Forelimb muscle (tissue), 1 donor: ENCODE measurements around the gene AGTPBP1. TPM values are rescaled to one million over a fixed set of nuclear protein-coding genes. Genes with fewer than 3 reads are reported as not detected.
"Not testable (repeated sequence)": the region's sequence is repeated elsewhere in the genome, so short reads cannot be mapped to it uniquely, and the experiment has no call there.

Experiments used
- DNase-seq: peaks from one replicate; pipeline ENCODE4 v3.0.0-alpha.2; 2013; ENCODE audit warnings: low read depth
- polyA plus RNA-seq: library from polyadenylated mRNA; unstranded; fragments of 120-200 nt; gene quantifications from one replicate; pipeline ENCODE4 v1.2.1, GENCODE V29; 2013; ENCODE audit not compliant: insufficient read length

AGTPBP1 gene
- polyA plus RNA-seq, 1 donor, result 14.5 TPM

- no peak for DNase-seq
Observed at GRCh38 chr9:85723215-85723614, 18.5 kb downstream of the AGTPBP1 start.

- not testable (repeated sequence) for DNase-seq
Observed at GRCh38 chr9:85719411-85719810, 22.3 kb downstream of the AGTPBP1 start.

DNA sequence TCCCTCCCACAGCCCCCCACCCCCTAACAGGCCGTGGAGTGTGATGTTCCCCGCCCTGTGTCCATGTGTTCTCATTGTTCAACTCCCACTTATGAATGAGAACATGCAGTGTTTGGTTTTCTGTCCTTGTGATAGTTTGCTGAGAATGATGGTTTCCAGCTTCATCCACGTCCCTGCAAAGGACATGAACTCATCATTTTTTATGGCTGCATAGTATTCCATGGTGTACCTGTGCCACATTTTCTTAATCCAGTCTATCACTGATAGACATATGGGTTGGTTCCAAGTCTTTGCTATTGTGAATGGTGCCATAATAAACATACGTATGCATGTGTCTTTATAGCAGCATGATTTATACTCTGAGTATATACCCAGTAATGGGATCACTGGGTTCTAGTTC lies 23.9 kb downstream of the AGTPBP1 start:
- not testable (repeated sequence) for DNase-seq

DNA sequence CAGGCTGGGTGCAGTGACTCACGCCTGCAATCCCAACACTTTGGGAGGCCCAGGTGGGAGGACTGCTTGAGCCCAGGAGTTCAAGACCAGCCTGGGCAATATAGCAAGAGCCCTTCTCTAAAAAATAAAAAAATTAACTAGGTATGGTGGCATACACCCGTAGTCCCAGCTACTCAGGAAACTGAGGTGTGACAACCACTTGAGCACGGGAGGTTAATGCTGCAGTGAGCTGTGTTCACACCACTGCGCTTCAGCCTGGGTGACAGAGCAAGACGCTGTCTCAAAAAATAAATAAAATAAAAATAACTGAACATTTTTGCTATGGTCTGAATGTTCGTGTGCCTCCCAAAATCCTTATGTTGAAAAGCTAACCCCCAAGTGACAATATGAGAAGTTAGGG lies 24.5 kb downstream of the AGTPBP1 start:
- DNase-seq, result no peak

- DNase-seq, result no peak
Observed at GRCh38 chr9:85716031-85716877, 25.5 kb downstream of the AGTPBP1 start.

GRCh38 chr9:85715587-85715986 lies 26.2 kb downstream of the AGTPBP1 start:
- no peak for DNase-seq

DNA sequence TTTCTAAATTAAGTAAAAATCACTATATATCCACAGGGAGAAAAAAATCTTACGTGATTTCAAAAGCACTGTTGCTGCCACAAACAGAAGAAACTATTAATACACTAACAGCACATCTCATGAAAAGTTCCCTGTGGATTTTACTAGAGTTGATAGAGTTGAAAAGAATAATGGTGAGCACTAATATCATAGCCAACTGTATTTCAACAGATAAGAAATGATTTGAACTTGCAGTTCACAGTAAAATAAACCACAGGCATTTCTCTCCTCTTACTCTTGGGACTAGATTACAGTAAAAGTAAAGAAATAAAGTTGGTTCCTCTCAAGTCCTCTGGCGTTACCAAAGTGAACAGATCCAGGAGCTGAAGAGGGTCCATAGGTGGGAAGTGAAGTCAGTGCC lies 27.9 kb downstream of the AGTPBP1 start:
- no peak for DNase-seq

- DNase-seq, result no peak
Observed at GRCh38 chr9:85704744-85705143, 37.0 kb downstream of the AGTPBP1 start.

DNA sequence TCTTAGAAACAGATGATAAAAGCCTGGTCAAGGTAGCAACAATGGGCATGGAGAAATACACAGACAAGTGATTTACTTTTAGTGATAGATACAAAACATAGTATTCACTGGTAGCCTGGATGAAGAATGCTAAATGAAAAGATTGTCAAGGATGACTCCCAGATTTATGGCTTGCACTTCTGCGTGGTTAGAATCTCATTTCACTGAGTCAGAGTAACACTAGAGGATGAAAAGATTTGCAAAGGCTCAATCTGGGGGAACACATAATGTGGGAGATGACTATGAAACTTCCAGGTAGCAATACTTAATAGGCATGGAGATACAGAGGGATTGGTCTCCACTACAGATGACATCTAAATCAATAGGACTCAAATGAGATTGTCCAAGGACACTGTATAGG lies 38.4 kb downstream of the AGTPBP1 start:
- DNase-seq, result no peak

DNA sequence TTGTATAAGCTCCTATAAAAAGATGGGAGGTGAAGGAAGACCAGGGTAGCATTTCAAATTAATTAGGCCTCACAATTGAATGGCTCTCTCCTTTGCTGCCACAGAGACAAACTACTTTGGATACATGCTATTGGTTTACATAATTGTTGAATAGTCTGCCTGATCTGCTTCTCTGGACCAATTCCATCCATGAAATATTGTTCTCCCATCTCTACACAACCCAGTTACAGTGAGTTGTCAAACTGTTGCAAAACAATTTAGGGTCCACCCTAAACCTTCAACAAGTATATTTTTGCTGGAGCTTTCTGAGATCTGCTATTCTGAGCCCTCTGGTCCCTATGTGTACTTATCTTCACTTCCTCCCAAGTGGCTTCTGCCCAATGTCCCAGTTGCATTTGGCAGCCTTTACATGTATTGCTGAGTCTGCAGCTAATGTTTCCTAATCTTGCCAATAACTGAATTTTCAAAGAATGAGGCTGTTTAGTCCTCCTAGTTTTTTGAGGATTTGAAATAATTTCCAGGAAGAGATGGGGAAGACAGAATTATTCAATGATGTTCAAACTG lies 38.9 kb downstream of the AGTPBP1 start:
- DNase-seq, result no peak

- DNase-seq, result no peak
Observed at GRCh38 chr9:85702191-85702590, 39.6 kb downstream of the AGTPBP1 start.

DNA sequence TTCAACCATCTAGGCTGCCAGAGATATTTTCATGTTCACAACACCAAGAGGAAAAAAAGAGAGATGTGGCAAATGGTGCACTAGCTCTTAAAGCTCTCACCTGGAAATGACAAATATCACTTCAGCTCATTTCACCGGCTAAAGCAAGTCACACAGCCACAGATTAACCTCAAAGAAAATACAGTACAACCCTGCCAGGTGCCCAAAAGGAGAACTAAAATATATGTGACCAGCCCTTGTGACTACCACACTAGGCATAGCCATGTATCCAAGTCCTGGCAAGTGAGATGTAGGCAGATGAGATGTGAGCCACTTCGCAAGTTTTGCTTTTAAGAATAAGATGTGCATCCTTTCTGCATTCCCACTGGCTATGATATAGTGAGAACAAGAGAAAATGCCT lies 41.4 kb downstream of the AGTPBP1 start:
- DNase-seq, result no peak

DNA sequence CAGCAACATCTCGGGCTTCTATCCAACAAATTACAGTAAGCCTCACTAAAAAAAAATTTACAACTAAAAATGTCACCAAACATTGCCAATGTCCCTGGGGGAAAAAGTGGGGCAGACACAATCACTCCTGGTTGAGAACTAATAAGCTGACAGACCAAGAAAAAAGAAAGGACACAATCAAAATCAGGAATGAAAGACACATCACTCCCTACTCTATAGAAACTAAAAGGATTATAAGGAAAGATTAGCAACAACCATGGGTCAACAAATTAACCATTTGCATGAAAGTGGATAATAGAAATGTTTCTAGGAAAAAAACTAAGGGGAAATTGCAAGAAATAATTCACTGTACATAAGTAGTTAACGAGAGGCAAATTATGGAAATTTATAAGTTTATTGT lies 53.4 kb downstream of the AGTPBP1 start:
- DNase-seq, result no peak

DNA sequence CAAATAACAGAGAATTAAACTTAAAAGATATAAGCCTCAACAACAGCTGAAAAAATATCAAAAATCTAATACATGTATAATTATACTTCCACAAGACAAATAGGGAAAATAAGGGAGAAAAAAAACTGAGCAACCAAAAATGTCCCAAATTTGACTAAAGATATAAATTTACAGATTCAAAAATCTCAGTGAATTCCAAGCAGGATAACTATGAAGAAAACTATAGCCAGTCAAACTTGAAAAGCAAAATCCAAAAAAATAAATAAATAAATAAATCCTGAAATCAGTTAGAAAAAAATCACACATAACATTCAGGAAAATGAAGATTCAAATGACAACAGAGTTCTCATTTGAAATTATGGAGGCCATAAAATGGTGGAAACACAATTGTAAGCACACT lies 56.7 kb downstream of the AGTPBP1 start:
- DNase-seq, result no peak

- DNase-seq, result no peak
Observed at GRCh38 chr9:85676790-85677189, 65.0 kb downstream of the AGTPBP1 start.

GRCh38 chr9:85667374-85667773 lies 74.4 kb downstream of the AGTPBP1 start:
- DNase-seq, result no peak

DNA sequence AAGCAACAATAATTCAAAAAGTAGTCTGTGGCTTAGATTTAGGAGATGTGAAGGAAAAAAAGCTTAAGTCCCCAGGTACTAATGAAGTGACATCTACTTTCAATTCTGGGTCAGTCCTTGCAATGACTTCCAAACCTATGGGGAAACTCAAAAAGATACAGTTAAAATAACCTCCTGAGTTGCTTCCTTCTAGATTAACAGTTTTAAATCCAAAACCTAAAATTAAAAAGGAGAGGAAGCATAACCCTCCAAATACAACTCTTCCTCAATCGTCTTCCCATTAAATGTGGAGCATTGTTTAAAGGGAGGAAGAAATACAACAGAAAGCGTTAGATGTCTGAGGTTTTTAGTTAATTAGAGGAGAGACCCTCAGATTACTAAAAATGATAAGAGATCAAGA lies 75.7 kb downstream of the AGTPBP1 start:
- DNase-seq, result no peak

- no peak for DNase-seq
Observed at GRCh38 chr9:85662573-85662972, 79.2 kb downstream of the AGTPBP1 start.

- DNase-seq, result no peak
Observed at GRCh38 chr9:85658716-85659115, 83.0 kb downstream of the AGTPBP1 start.

DNA sequence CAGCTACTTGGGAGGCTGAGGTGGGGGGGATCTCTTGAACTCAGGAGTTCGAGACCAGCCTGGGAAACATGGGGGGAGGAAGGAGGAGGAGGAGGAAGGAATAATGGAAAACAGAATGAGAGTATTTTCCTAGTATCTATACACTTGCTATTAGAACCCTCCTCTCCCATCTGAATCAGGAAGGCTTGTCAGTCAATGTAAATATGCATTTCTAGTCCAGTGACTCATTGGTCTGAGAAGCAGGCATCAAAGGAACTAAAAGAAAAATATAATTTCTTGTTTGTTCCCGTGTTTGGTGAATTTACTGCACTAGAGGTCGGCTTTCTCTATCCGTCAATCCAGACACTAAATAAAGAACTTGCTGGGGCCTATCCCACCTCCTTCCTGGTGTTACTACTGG lies 88.6 kb downstream of the AGTPBP1 start:
- no peak for DNase-seq

DNA sequence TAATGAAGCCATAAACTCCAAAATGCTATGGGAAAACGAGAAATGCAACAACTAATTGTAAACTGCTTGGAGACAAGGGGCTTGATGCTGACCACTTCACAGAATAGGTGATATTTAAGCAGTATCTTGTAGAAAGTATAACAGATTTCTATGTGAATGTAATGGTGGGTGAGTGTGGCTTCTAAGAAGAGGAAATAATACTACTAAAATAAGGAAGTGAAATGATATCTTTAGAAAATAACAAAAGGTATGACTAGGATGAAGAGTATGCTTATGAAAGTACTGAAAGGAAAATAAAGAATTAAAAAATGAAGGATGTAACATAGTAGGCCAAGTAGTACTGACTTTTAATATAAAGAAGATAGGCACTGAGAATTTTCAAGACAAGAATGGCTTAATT lies 94.2 kb downstream of the AGTPBP1 start:
- DNase-seq, result no peak

DNA sequence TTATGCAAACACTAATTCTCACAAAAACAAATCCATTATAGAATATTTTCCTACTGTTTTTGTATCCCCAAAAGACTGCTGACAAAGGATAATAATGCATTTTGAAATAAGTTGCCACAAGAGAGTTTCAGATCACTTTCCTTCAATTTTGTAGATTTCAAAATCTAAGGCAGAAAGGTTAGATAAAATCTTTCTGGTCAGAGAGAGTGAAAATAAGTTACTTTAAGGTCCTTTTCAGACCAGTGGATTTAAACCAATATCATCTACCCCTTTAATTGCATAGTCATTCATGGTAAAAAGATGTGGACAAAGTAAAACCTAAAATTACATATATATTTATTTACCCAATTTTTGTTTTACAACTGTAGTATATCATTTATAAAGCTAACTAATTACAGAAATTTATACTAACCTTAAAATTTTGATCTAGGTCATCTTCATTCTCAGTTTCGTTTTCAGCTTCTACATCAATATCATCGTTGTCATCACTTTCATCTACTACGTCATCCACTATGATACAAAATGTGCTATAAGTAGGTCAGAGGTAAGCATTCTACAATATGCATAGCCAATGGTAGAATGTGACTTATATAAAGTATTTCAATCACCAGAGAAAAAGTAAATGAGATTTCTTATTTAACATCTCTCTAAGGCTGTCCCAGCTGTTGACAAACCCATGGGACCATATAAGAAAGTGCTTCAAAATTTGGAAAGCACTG lies 95.7 kb downstream of the AGTPBP1 start:
- no peak for DNase-seq

- no peak for DNase-seq
Observed at GRCh38 chr9:85640425-85640824, 101.3 kb downstream of the AGTPBP1 start.
